Small intestine (tissue), 7 donors: ENCODE measurements around the gene RBPMS2. TPM values are rescaled to one million over a fixed set of nuclear protein-coding genes. Genes with fewer than 3 reads are reported as not detected.
"Not testable (repeated sequence)": the region's sequence is repeated elsewhere in the genome, so short reads cannot be mapped to it uniquely, and the experiment has no call there.

Source experiments
- DNase-seq, 2 donors: peaks; one replicate each; pipeline versions ENCODE4 v3.0.0 to v3.0.0-alpha.2; 2013
- FAIRE-seq: peaks from 2 replicates; lab custom pipeline; 2012; peaks lifted over from hg19 to GRCh38; lab: Jason Lieb, UNC
- H3K27ac ChIP-seq, 3 donors: one replicate each; pipeline ENCODE4 v1.5.1; 2013; ENCODE audit warnings: low read length in 2 of 3, mild to moderate bottlenecking in 2 of 3, control low read depth in 1 of 3, inconsistent platforms in 1 of 3, low read depth in 1 of 3, moderate library complexity in 1 of 3
- H3K27me3 ChIP-seq, 3 donors: one replicate each; pipeline ENCODE4 v1.6.1; 2013; ENCODE audit warnings: low read length in 3 of 3, inconsistent platforms in 1 of 3; ENCODE audit not compliant: control insufficient read depth in 3 of 3, insufficient read depth in 3 of 3
- H3K36me3 ChIP-seq, 3 donors: one replicate each; pipeline ENCODE4 v1.6.1; 2013; ENCODE audit warnings: low read length in 3 of 3, inconsistent platforms in 1 of 3, low read depth in 1 of 3, mild to moderate bottlenecking in 1 of 3, moderate library complexity in 1 of 3; ENCODE audit not compliant: control insufficient read depth in 3 of 3, insufficient read depth in 2 of 3
- H3K4me1 ChIP-seq, 3 donors: one replicate each; pipeline ENCODE4 v1.6.1; 2013; ENCODE audit warnings: low read length in 2 of 3, inconsistent platforms in 1 of 3, low read depth in 1 of 3, mild to moderate bottlenecking in 1 of 3, moderate library complexity in 1 of 3; ENCODE audit not compliant: control insufficient read depth in 3 of 3, insufficient read depth in 2 of 3
- H3K4me3 ChIP-seq, 3 donors: one replicate each; pipeline ENCODE4 v1.5.1; 2013; ENCODE audit warnings: low read length in 3 of 3, control low read depth in 1 of 3, inconsistent platforms in 1 of 3, low read depth in 1 of 3, mild to moderate bottlenecking in 1 of 3, moderate library complexity in 1 of 3
- H3K9me3 ChIP-seq, 2 donors: one replicate each; pipeline ENCODE4 v1.6.1; 2013; ENCODE audit warnings: low read depth in 1 of 2, low read length in 1 of 2; ENCODE audit not compliant: control insufficient read depth in 2 of 2, insufficient read depth in 1 of 2
- WGBS, 3 donors: extraction: QIAGEN DNeasy Blood & Tissue Kit; methylation state at CpG; one replicate each; pipeline ENCODE4 v1.1.7; 2013; 5-methylcytosine and 5-hydroxymethylcytosine counted together
- polyA plus RNA-seq, 4 donors: library from polyadenylated mRNA; stranded (reverse) in 3 of 4; unstranded in 1 of 4; fragments of 200-250 nt in 3 of 4; fragments of 120-200 nt in 1 of 4; gene quantifications; one replicate each; pipeline versions ENCODE4 v1.2.1 to v1.2.3, GENCODE V29; 2013
- donor health status: healthy with polysubstance abuse.
- donor health status: control.
- donor health status: control.
- donor health status: Bipolar disorder and iron deficiency.
- donor health status: healthy.

RBPMS2 gene
- polyA plus RNA-seq, 4 donors = 1.6 to 5.1 (median 4.1) TPM; not detected in 1

GRCh38 chr15:64798905-64799304 is 23.5 kb upstream of the RBPMS2 start:
- 93 to 100% (median 100%) methylated on average over 9 to 23 of the region's 29 CpGs for whole genome bisulfite sequencing, 3 donors
- H3K4me3 ChIP-seq, FAIRE-seq, H3K36me3 ChIP-seq, H3K27ac ChIP-seq, H3K4me1 ChIP-seq, H3K27me3 ChIP-seq, H3K9me3 ChIP-seq, DNase-seq: not testable (repeated sequence)

DNA sequence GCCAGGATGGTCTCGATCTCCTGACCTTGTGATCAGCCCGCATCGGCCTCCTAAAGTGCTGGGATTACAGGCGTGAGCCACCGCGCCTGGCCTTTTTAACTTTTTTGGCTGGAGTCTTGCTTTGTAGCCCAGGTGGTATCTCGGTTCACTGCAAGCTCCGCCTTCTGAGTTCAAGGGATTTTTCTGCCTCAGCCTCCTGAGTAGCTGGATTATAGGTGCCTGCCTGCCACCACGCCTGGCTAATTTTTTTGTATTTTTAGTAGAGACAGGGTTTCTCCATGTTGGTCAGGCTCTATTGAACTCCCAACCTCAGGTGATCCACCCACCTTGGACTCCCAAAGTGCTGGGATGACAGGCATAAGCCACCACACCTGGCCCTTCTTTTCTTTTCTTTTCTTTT is 20.5 kb upstream of the RBPMS2 start:
- not testable (repeated sequence) for H3K4me1 ChIP-seq, H3K27ac ChIP-seq, H3K4me3 ChIP-seq, H3K36me3 ChIP-seq, FAIRE-seq, DNase-seq, H3K9me3 ChIP-seq, H3K27me3 ChIP-seq
- WGBS, 3 donors = 78 to 90% (median 83%) methylated on average over 9 of the region's 9 CpGs

DNA sequence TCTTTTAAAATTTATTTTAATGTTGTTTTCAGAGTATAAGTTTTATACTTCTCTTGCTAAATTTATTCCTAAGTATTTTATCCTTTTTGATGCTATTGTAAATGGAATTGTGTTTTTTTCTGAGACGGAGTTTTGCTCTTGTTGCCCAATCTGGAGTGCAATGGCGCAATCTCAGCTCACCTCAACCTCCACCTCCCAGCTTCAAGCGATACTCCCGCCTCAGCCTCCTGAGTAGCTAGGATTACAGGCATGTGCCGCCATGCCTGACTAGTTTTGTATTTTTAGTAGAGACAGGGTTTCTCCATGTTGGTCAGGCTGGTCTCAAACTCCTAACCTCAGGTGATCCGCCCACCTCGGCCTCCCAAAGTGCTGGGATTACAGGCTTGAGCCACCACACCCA is 19.9 kb upstream of the RBPMS2 start:
- H3K4me1 ChIP-seq, H3K9me3 ChIP-seq, H3K27me3 ChIP-seq, H3K4me3 ChIP-seq, H3K36me3 ChIP-seq, DNase-seq, FAIRE-seq, H3K27ac ChIP-seq: not testable (repeated sequence)
- 86 to 96% (median 93%) methylated on average over 7 of the region's 7 CpGs for WGBS, 3 donors

- no peak overlapping the region for H3K4me3 ChIP-seq
- H3K27me3 ChIP-seq = no peaks in the 10 kb centered on the region
- DNase-seq (no peak), FAIRE-seq (no peak)
- H3K4me1 ChIP-seq = no peaks in the 10 kb centered on the region
- H3K27ac ChIP-seq = no peak overlapping the region
- 74 to 85% (median 80%) methylated on average over 3 of the region's 3 CpGs for WGBS, 3 donors
- no peaks in the 10 kb centered on the region for H3K36me3 ChIP-seq
- no peaks in the 10 kb centered on the region for H3K9me3 ChIP-seq
Observed at GRCh38 chr15:64792282-64792681, 16.9 kb upstream of the RBPMS2 start.

GRCh38 chr15:64791401-64791800 is 16.0 kb upstream of the RBPMS2 start:
- FAIRE-seq (no peak), DNase-seq (no peak)
- Histone ChIP-seq H3K27ac (no peak overlapping the region), H3K27me3 (no peaks in the 10 kb centered on the region), H3K4me1 (no peaks in the 10 kb centered on the region), H3K36me3 (no peaks in the 10 kb centered on the region), H3K4me3 (no peak overlapping the region), H3K9me3 (no peaks in the 10 kb centered on the region)
- WGBS, 3 donors = 29 to 47% (median 42%) methylated on average over 4 of the region's 4 CpGs

- Histone ChIP-seq H3K36me3 (no peaks in the 10 kb centered on the region), H3K27me3 (peaks cover 0 to 1% (median 0%) of the 10 kb centered on the region in 3 donors), H3K9me3 (no peaks in the 10 kb centered on the region), H3K4me1 (no peaks in the 10 kb centered on the region), H3K27ac (no peak overlapping the region), H3K4me3 (no peak overlapping the region)
- no peak for FAIRE-seq
- 88 to 93% (median 89%) methylated on average over 4 of the region's 4 CpGs for WGBS, 3 donors
- no peak for DNase-seq
Observed at GRCh38 chr15:64783796-64784195, 8.4 kb upstream of the RBPMS2 start.

DNA sequence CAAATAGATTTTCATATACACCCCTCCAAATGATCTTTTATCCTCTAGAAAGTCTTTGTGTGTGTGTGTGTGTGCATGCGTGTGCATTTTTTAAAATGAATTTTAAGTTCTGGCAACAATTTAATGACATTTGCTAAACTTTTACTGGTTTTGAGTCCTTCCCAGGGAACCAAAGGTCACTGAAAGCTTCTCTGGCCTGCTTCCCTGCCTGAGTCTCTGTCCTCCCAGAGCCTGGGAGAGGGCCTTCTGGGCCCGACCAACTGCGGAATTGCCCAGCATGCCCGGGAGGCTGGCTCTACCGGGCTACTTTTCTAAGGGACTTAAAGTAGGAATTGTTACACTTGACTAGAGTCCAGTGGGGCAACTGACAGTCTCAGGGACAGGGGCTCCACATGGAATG is 7.4 kb upstream of the RBPMS2 start:
- no peak overlapping the region for H3K27ac ChIP-seq
- no peaks in the 10 kb centered on the region for H3K9me3 ChIP-seq
- no peak overlapping the region for H3K4me3 ChIP-seq
- no peaks in the 10 kb centered on the region for H3K36me3 ChIP-seq
- peaks cover 0 to 3% (median 0%) of the 10 kb centered on the region in 3 donors for H3K27me3 ChIP-seq
- no peaks in the 10 kb centered on the region for H3K4me1 ChIP-seq
- WGBS, 3 donors = 77 to 91% (median 83%) methylated on average over 5 of the region's 5 CpGs
- no peak for DNase-seq
- FAIRE-seq = no peak

DNA sequence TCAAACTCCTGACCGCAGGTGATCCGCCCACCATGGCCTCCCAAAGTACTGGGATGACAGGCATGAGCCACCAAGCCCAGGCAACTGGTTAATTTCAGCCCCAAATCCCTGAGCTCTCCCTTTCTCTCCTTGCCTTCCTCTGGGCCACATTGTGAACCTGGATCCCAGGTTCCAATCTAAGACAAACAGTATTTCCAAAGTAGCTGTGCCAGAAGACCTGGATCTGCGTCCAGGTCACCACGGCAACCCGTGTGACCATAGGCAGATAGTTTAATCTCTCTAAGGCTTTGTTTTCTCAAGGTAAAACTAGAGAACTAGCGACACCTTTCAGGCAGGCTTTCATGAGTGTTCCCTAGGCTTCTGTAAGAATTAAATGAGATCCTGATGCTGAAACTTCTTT is 5.9 kb upstream of the RBPMS2 start:
- Histone ChIP-seq H3K4me1 (peaks cover 0 to 3% (median 0%) of the 10 kb centered on the region in 3 donors), H3K36me3 (no peaks in the 10 kb centered on the region), H3K9me3 (no peaks in the 10 kb centered on the region), H3K27me3 (peaks cover 0 to 15% (median 2%) of the 10 kb centered on the region in 3 donors), H3K4me3 (no peak overlapping the region), H3K27ac (no peak overlapping the region)
- DNase-seq (no peak), FAIRE-seq (no peak)
- WGBS, 3 donors = 63 to 80% (median 67%) methylated on average over 6 of the region's 6 CpGs

DNA sequence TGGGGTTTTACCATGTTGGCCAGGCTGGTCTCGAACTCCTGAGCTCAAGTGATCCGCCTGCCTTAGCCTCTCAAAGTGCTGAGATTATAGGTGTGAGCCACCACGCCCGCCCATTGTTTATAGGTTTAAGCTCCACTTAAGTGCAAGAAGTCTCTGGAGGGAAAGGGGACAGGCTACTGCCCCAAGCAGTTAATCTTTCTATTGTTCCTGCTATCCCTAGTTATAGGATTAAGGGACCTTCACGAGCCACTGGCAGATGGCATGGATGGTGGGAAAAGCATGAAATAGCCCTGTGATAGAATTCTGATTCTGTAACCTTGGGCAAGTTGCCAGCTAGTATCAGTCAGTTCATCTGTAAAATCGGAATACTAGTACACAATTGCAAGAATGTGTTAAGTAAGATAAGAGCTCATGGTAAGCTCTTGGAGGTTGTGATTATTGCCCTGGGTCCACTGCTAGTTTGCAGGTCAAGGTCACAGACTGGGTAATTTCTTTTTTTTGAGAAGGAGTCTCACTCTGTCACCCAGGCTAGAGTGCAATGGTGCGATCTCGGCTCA is 5.3 kb upstream of the RBPMS2 start:
- DNase-seq (no peak), FAIRE-seq (no peak)
- Histone ChIP-seq H3K4me1 (peaks cover 0 to 8% (median 0%) of the 10 kb centered on the region in 3 donors), H3K27ac (no peak overlapping the region), H3K36me3 (no peaks in the 10 kb centered on the region), H3K9me3 (no peaks in the 10 kb centered on the region), H3K27me3 (peaks cover 3 to 21% (median 4%) of the 10 kb centered on the region in 3 donors), H3K4me3 (no peak overlapping the region)
- 65 to 74% (median 70%) methylated on average over 8 of the region's 8 CpGs for WGBS, 3 donors
